Transverse colon (tissue), 4 donors: ENCODE measurements around the gene RPTOR. TPM values are rescaled to one million over a fixed set of nuclear protein-coding genes. Genes with fewer than 3 reads are reported as not detected.

ENCODE experiments used
- DNase-seq: peaks from one replicate; pipeline ENCODE4 v3.0.0-alpha.2; 2019
- H3K27ac ChIP-seq, 4 donors: fragments of 200-600 bp; sonication (generic); 2 replicates each; pipeline ENCODE4 v1.5.1; 2016 to 2018; ENCODE audit warnings: inconsistent platforms in 4 of 4
- H3K27me3 ChIP-seq: fragments of 200-600 bp; sonication (generic); 2 replicates; pipeline ENCODE4 v1.5.1; 2017; ENCODE audit warnings: inconsistent platforms
- H3K36me3 ChIP-seq, 4 donors: fragments of 200-600 bp; sonication (generic); 2 replicates each; pipeline ENCODE4 v1.5.1; 2017 to 2019; ENCODE audit warnings: inconsistent platforms in 4 of 4
- H3K4me1 ChIP-seq, 4 donors: fragments of 200-600 bp; sonication (generic); 2 replicates each; pipeline ENCODE4 v1.5.1; 2017 to 2020; ENCODE audit warnings: inconsistent platforms in 4 of 4
- H3K4me3 ChIP-seq, 4 donors: fragments of 200-600 bp; sonication (generic); 1 replicate in 1 of 4; 2 replicates in 3 of 4; pipeline versions ENCODE4 v1.5.1 to v1.6.1; 2017 to 2019; ENCODE audit warnings: inconsistent platforms in 4 of 4
- H3K9me3 ChIP-seq, 2 donors: fragments of 200-600 bp; sonication (generic); 2 replicates each; pipeline ENCODE4 v1.5.1; 2017 to 2019; ENCODE audit warnings: inconsistent platforms in 2 of 2
- CTCF ChIP-seq, 5 experiments: fragments of 200-600 bp in 3 of 5; fragments of 450-650 bp in 2 of 5; sonication (generic) in 3 of 5; IDR thresholded peaks; 1 replicate in 2 of 5; 2 replicates in 3 of 5; pipeline ENCODE4 v1.5.1; 2016 to 2017; ENCODE audit warnings: antibody characterized with exemption in 5 of 5, inconsistent platforms in 3 of 5, mild to moderate bottlenecking in 2 of 5, moderate library complexity in 1 of 5
- EP300 ChIP-seq: sonication (generic); formaldehyde crosslinking; IDR thresholded peaks from one replicate; pipeline ENCODE4 v1.6.1; 2017; ENCODE audit warnings: antibody characterized with exemption, low read depth
- POLR2A ChIP-seq: fragments of 450-650 bp; IDR thresholded peaks from one replicate; pipeline ENCODE4 v1.6.1; 2016; ENCODE audit warnings: antibody characterized with exemption, mild to moderate bottlenecking, moderate library complexity
- POLR2AphosphoS5 ChIP-seq, 3 donors: sonication (generic); formaldehyde crosslinking; IDR thresholded peaks; one replicate each; pipeline ENCODE4 v1.6.1; 2016; ENCODE audit warnings: antibody characterized with exemption in 3 of 3
- WGBS, 2 donors: methylation state at CpG; one replicate each; pipeline ENCODE4 v1.1.5; 2018; ENCODE audit warnings: low coverage in 1 of 2; 5-methylcytosine and 5-hydroxymethylcytosine counted together
- in situ Hi-C, 4 donors: fragments of 200-750 bp; cut with MboI; loops; one replicate each; pipeline versions ENCODE4 v1.15.0 to v1.15.1; 2017; ENCODE audit warnings: low sequenced_read_pairs in 3 of 4, low pct_ligation_motif_present in 1 of 4, low pct_unique_long_range_greater_than_20kb in 1 of 4
- intact Hi-C: fragments of 100-400 bp; cut with DNase I; formaldehyde crosslinking; loops from one replicate; pipeline ENCODE4 v1.15.1; 2023; ENCODE audit warnings: low total_unique reads
- total RNA-seq, 4 donors: library from RNA; depleted of rRNA; stranded (reverse); fragments of >200 nt; gene quantifications; one replicate each; pipeline ENCODE4 v1.1.0, GENCODE V29; 2016

The RPTOR gene
- total RNA-seq, 4 donors from 2014 or later: 28.9 to 79.3 (median 48.0) TPM

DNA sequence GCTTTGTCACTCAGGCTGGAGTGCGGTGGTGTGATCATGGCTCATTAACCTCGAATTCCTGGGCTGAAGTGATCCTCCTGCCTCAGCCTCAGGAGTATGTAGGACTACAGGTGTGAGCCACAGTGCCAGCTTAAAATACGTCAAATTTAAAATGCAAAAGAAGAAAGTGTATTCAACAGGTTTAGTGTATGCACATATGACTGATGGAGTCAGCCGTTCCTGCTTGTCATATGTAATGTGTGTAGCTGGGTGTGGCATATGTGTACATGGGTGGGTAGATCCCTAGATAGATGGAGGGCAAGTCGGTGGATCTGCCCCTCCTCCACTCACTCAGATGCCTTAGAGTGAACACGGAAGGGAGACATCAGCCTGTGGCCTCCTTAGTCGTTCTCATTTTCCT, 111.0 kb downstream of the RPTOR start:
- Histone ChIP-seq H3K4me1 (peaks cover 0 to 3% (median 0%) of the 10 kb centered on the region in 4 donors), H3K27ac (no peak overlapping the region), H3K36me3 (no peaks in the 10 kb centered on the region), H3K4me3 (no peak overlapping the region), H3K27me3 (no peaks in the 10 kb centered on the region), H3K9me3 (peaks cover 0 to 6% of the 10 kb centered on the region in 2 donors)
- intact Hi-C loops (no loop called here), in situ Hi-C loops (no loop called here)
- WGBS, 2 donors: 92 to 93% methylated on average over 5 to 7 of the region's 7 CpGs
- TF ChIP-seq EP300 (no peak), POLR2A (no peak), CTCF (IDR thresholded peaks at IDR 0.05) (no peak), POLR2AphosphoS5 (IDR thresholded peaks at IDR 0.05) (no peak)
- no peak for DNase-seq

DNA sequence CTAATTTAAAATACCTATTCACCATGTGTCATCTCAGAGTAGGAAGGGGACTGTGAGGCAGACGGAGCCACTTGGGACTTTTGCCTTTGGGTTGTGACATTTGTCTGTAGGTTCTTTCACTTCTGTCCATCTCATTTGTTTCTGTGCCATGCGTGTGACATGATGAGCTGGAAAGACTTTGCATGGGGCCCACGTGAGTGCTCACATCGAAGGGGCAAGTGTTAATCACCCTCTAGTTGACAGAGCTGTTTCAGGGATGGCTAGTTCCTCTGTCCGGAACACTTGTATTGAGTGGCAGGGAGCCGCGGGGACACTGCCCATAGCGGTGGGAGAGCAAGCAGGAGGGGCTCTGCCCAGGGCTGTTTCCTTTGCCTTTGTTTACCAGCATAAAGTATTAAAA, 112.0 kb downstream of the RPTOR start:
- TF ChIP-seq CTCF (IDR thresholded peaks at IDR 0.05) (no peak), POLR2A (no peak), POLR2AphosphoS5 (IDR thresholded peaks at IDR 0.05) (no peak), EP300 (no peak)
- Histone ChIP-seq H3K27me3 (no peaks in the 10 kb centered on the region), H3K36me3 (no peaks in the 10 kb centered on the region), H3K4me3 (no peak overlapping the region), H3K4me1 (peaks cover 0 to 3% (median 0%) of the 10 kb centered on the region in 4 donors), H3K27ac (no peak overlapping the region), H3K9me3 (peaks cover 0 to 6% of the 10 kb centered on the region in 2 donors)
- in situ Hi-C loops: no loop called here
- 60 to 70% methylated on average over 3 to 8 of the region's 8 CpGs for WGBS, 2 donors
- intact Hi-C loops: no loop called here
- no peak for DNase-seq

- 83 to 95% methylated on average over 1 of the region's 1 CpG for WGBS, 2 donors
- no peak for DNase-seq
- intact Hi-C loops: no loop called here
- no peak for TF ChIP-seq EP300
- TF ChIP-seq CTCF (IDR thresholded peaks at IDR 0.05): no peak
- TF ChIP-seq POLR2AphosphoS5 (IDR thresholded peaks at IDR 0.05): no peak
- no peak for TF ChIP-seq POLR2A
- in situ Hi-C loops: no loop called here
- Histone ChIP-seq H3K27ac (no peak overlapping the region), H3K4me1 (peaks cover 0 to 3% (median 0%) of the 10 kb centered on the region in 4 donors), H3K36me3 (no peaks in the 10 kb centered on the region), H3K4me3 (no peak overlapping the region), H3K27me3 (no peaks in the 10 kb centered on the region), H3K9me3 (peaks cover 0 to 6% of the 10 kb centered on the region in 2 donors)
These were observed 112.9 kb downstream of the RPTOR start for GRCh38 chr17:80657561-80657960.

DNA sequence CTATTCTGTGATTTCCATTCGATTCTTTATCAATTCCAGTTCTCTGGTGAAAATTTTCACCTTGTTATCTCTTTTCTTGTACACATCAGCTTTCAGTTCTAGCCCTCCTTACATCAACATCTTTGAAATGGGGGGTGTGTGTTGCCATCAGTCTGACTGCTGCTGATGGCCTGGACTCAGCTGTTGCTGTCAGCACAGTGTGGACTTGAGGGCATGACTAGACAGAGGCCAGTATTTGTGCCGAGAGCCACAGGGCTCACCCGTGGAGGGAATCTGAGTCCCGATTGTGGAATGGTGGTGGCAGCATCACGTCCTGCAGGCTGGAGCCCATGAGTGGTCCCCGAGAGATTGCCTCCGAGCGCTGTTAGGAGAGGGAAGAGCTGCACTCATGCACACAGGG, 114.2 kb downstream of the RPTOR start:
- H3K4me1 ChIP-seq: peaks cover 2 to 8% (median 3%) of the 10 kb centered on the region in 4 donors
- DNase-seq: no peak
- no peak overlapping the region for H3K4me3 ChIP-seq
- in situ Hi-C loops (no loop called here), intact Hi-C loops (no loop called here)
- no peaks in the 10 kb centered on the region for H3K36me3 ChIP-seq
- H3K9me3 ChIP-seq: peaks cover 0 to 6% of the 10 kb centered on the region in 2 donors
- TF ChIP-seq EP300 (no peak), POLR2A (no peak), CTCF (IDR thresholded peaks at IDR 0.05) (no peak), POLR2AphosphoS5 (IDR thresholded peaks at IDR 0.05) (no peak)
- H3K27me3 ChIP-seq: no peaks in the 10 kb centered on the region
- WGBS, 2 donors: 96 to 100% methylated on average over 1 to 8 of the region's 8 CpGs
- H3K27ac ChIP-seq: no peak overlapping the region
